ENCODE data around the gene CFLAR. TPM values are rescaled to one million over a fixed set of nuclear protein-coding genes. Genes with fewer than 3 reads are reported as not detected.
A peak's percentile ranks its signal among the peaks of the same experiment; 100 is the strongest.

Gene CFLAR
- polyA plus RNA-seq, 1 experiment = 28.8 TPM

DNA sequence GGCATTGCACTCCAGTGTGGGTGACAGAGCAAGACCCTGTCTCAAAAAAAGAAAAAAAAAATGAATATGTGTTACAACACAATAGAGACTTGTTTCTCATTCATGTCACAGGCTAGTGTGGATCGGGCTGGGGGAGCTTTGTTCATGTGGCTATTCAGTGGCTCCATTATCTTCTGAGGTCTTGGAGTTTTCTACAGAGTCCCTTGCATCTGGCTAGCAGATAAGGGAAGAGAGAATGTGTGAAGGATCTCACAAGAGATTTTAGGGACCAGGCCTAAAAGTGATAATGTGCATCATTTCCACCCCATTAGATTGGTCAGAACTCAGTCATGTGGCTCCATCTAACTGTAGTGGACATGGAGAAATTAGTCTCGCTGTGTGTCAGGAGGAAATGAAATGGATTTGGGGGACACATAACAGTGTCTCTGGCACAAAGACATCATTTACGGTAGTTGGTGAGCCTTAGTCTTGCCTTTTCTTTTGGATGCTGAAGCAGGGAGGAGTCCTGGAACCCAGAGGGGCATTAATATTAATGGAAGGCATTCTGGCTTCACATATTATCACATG is 34.6 kb downstream of the CFLAR start:
- CTCF ChIA-PET = interaction anchor here (0.6 to 1.5 kb wide), 4 partner anchors 7 to 316 kb away, joined by 3 to 5 read pairs (median 4); no protein-coding TSS in a partner anchor
- no peak for DNase-seq (ENCODE audit: low read depth)
- POLR2A ChIA-PET = interaction anchor here (0.6 kb wide), 1 partner anchor 332 kb away, joined by 3 read pairs; no protein-coding TSS in a partner anchor
- TF ChIP-seq, protein P1, sequence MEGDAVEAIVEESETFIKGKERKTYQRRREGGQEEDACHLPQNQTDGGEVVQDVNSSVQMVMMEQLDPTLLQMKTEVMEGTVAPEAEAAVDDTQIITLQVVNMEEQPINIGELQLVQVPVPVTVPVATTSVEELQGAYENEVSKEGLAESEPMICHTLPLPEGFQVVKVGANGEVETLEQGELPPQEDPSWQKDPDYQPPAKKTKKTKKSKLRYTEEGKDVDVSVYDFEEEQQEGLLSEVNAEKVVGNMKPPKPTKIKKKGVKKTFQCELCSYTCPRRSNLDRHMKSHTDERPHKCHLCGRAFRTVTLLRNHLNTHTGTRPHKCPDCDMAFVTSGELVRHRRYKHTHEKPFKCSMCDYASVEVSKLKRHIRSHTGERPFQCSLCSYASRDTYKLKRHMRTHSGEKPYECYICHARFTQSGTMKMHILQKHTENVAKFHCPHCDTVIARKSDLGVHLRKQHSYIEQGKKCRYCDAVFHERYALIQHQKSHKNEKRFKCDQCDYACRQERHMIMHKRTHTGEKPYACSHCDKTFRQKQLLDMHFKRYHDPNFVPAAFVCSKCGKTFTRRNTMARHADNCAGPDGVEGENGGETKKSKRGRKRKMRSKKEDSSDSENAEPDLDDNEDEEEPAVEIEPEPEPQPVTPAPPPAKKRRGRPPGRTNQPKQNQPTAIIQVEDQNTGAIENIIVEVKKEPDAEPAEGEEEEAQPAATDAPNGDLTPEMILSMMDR (IDR thresholded peaks at IDR 0.05; ENCODE audit: insufficient read depth, low read depth, low read length) = no peak
- Histone ChIP-seq H3K36me3 (ENCODE audit: control insufficient read depth, insufficient read depth, low read length) (peaks cover 9% of the 10 kb centered on the region), H3K27me3 (ENCODE audit: control insufficient read depth, insufficient read depth, low read length) (no peaks in the 10 kb centered on the region), H3K4me3 (ENCODE audit: low read depth, low read length) (no peak overlapping the region)

DNA sequence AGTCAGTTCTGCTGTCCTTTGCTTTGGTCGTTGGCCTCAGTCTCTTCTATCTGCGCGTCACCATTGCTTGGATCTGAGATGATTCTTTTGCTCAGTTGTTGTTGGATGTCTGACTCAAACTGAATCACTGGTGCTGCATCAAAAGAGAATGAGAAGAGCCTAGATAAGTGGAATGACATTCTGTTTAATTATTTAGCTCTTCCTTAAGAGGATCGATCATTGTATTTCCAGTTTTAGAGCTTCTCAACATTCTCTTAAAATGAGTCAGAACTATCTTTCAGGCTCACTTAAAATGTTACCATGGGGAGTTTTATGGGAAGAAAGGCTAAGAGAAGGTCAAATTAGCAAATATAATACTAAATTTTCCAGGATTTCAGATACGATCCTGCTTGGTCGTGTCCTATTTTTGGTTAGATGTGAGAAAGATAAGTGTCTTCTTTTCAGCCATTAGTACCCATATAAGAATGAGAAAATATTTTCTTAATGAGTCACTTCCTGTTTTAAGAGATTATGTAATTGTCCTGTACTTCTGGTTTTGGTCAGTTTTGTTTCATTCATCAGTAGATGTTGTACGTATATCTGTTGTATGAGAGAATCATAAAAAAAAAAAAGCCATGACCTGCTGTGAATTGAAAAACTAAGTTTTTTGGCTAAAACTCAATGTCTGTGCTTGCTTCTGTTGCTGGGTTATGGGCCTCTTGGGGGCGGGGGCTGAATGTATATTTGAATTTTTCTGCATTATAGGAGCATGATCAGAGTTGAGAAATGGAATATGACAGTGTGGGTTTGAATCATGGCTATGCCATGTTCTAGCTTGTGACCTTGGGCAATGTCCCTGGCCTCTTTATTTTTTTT is 35.4 kb downstream of the CFLAR start:
- H3K27me3 ChIP-seq (ENCODE audit: control insufficient read depth, insufficient read depth, low read length) = no peaks in the 10 kb centered on the region
- H3K4me3 ChIP-seq (ENCODE audit: low read depth, low read length) = no peak overlapping the region
- DNase-seq (ENCODE audit: low read depth) = peak; percentile 90
- peaks cover 10% of the 10 kb centered on the region for H3K36me3 ChIP-seq (ENCODE audit: control insufficient read depth, insufficient read depth, low read length)
- TF ChIP-seq, protein P1 (IDR thresholded peaks at IDR 0.05; ENCODE audit: insufficient read depth, low read depth, low read length) = no peak
- ChIA-PET CTCF (interaction anchor here (1.2 to 1.5 kb wide), 2 partner anchors 25 to 34 kb away, joined by 3 to 4 read pairs; no protein-coding TSS in a partner anchor), POLR2A (no interaction called here)

DNA sequence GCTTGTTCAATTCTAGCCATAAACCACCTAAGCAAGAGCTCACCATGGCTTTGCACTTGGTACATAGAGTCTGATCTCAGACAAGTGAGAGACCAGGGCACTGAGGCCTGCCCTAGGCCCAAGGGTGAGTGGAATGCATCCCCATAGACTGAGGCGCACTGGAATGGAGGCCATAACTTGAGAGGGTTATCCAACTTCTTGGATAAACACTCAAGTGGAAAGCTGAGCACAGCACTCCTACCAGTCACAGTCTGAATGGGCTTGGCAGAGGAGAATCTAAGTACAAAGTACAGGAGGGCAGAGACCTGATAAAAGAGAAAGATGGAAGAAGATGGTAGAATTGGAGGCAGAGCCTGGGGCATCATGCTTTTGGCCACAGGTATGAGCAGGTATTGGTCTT is 36.6 kb downstream of the CFLAR start:
- POLR2A ChIA-PET = no interaction called here
- Histone ChIP-seq H3K36me3 (ENCODE audit: control insufficient read depth, insufficient read depth, low read length) (peaks cover 11% of the 10 kb centered on the region), H3K4me3 (ENCODE audit: low read depth, low read length) (no peak overlapping the region), H3K27me3 (ENCODE audit: control insufficient read depth, insufficient read depth, low read length) (no peaks in the 10 kb centered on the region)
- no peak for DNase-seq (ENCODE audit: low read depth)
- CTCF ChIA-PET = interaction anchor here (0.9 to 1.0 kb wide), 3 partner anchors 25 to 247 kb away, joined by 3 to 6 read pairs (median 3); no protein-coding TSS in a partner anchor
- TF ChIP-seq, protein P1 (IDR thresholded peaks at IDR 0.05; ENCODE audit: insufficient read depth, low read depth, low read length) = no peak

DNA sequence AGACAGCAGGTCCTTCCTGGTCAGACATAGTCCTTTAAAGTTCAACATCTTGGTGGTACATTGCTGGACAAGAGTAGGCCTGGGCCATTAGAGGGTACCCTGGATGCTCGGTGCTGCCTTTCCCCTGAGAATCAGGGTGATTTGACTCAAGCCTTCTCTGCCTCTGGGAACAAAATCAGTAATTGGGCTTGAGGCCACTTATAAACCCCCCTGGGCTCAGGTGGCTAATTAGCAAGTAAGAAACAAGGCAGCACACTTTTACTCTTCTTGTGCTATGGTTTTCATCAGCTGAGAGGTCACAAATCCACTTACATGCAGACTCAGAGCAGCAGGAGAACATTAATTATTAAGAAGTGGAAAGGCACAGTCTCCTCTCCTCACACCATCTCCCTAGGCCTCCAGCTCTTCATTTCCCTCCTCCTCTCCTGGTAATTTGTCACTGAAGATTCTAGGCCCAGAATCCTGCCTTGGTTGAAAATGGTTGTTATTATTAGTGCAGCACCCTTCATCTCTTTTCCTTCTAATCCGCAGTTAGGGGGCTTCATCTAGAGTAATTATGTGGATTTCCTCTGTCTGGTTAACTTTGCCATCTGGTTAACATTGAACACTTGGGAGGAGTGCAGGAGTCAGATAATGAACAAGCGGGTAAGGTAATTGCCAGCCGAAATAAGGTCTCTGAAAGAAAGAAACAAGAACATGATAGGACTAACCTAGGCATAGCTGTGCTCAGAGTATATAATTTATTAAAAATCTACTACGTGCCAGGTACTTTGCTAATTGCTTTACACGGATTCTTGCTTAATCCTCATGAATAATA is 37.2 kb downstream of the CFLAR start:
- Histone ChIP-seq H3K4me3 (ENCODE audit: low read depth, low read length) (no peak overlapping the region), H3K27me3 (ENCODE audit: control insufficient read depth, insufficient read depth, low read length) (no peaks in the 10 kb centered on the region), H3K36me3 (ENCODE audit: control insufficient read depth, insufficient read depth, low read length) (peaks cover 12% of the 10 kb centered on the region)
- ChIA-PET CTCF (interaction anchor here (0.8 to 1.0 kb wide), 5 partner anchors 12 to 248 kb away, joined by 3 to 6 read pairs (median 3); partner anchors contain the start of gene CFLAR), POLR2A (no interaction called here)
- no peak for DNase-seq (ENCODE audit: low read depth)
- TF ChIP-seq, protein P1 (IDR thresholded peaks at IDR 0.05; ENCODE audit: insufficient read depth, low read depth, low read length) = no peak

Data from BJ (cell line).